HK-2 (cell line): ENCODE results near the gene SOX18.

Experiments
- DNase-seq: peaks from one replicate; pipeline ENCODE4 v3.0.0-alpha.2; 2018; ENCODE audit not compliant: unreplicated experiment

Gene SOX18

GRCh38 chr20:64052987-64053840 lies 3.8 kb upstream of the SOX18 start:
- no peak for DNase-seq

- no peak for DNase-seq
Observed at GRCh38 chr20:64052326-64052722, 2.9 kb upstream of the SOX18 start.

- DNase-seq = no peak
Observed at GRCh38 chr20:64051561-64052325, 2.3 kb upstream of the SOX18 start.

GRCh38 chr20:64051033-64051452 lies 1.6 kb upstream of the SOX18 start:
- DNase-seq = no peak

- no peak for DNase-seq
Observed at GRCh38 chr20:64050261-64051032, 1.0 kb upstream of the SOX18 start.

- DNase-seq = no peak
Observed at GRCh38 chr20:64049878-64050260, 430 bp upstream of the SOX18 start.

GRCh38 chr20:64048402-64049044 lies 916 bp downstream of the SOX18 start:
- no peak for DNase-seq

- DNase-seq = no peak
Observed at GRCh38 chr20:64047968-64048401, 1.5 kb downstream of the SOX18 start.

- no peak for DNase-seq
Observed at GRCh38 chr20:64047046-64047389, 2.4 kb downstream of the SOX18 start.

GRCh38 chr20:64045346-64046011 lies 4.0 kb downstream of the SOX18 start:
- DNase-seq = no peak

GRCh38 chr20:64044484-64045247 lies 4.8 kb downstream of the SOX18 start:
- DNase-seq = peak; percentile 68

- DNase-seq = no peak
Observed at GRCh38 chr20:64043768-64044167, 5.7 kb downstream of the SOX18 start.

GRCh38 chr20:64042054-64042781 lies 7.2 kb downstream of the SOX18 start:
- no peak for DNase-seq

GRCh38 chr20:64041781-64042053 lies 7.7 kb downstream of the SOX18 start:
- no peak for DNase-seq

- no peak for DNase-seq
Observed at GRCh38 chr20:64041040-64041780, 8.2 kb downstream of the SOX18 start.

- DNase-seq = no peak
Observed at GRCh38 chr20:64040231-64041039, 9.0 kb downstream of the SOX18 start.

- DNase-seq = no peak
Observed at GRCh38 chr20:64039293-64040160, 9.9 kb downstream of the SOX18 start.
